Activated B cell treated with CpG ODN at 0.5 μM for 24 hours (primary cell): ENCODE results near the gene PACRG. TPM values are rescaled to one million over a fixed set of nuclear protein-coding genes. Genes with fewer than 3 reads are reported as not detected.

Experiments used
- ATAC-seq: fragments of 200-7000 bp; cut with Tn5 transposase; one replicate; pipeline ENCODE4 v1.10.0; 2021; ENCODE audit warnings: low read depth, mild to moderate bottlenecking, moderate library complexity
- CTCF ChIA-PET: fragments of 350-600 bp; sonication (Branson Sonifier 250); formaldehyde crosslinking; loops from one replicate; lab custom pipeline; 2021; ENCODE audit warnings: antibody characterized with exemption; lab: Charles Lee
- POLR2A ChIA-PET: fragments of 350-600 bp; sonication (Branson Sonifier 250); formaldehyde crosslinking; loops from one replicate; lab custom pipeline; 2021; ENCODE audit warnings: antibody characterized with exemption; lab: Charles Lee
- DNase-seq: peaks from one replicate; pipeline ENCODE4 v3.0.0; 2022
- H3K27ac Mint-ChIP-seq: one replicate; pipeline ENCODE4 v1.8.0; 2020; ENCODE audit warnings: mixed read lengths
- H3K27me3 Mint-ChIP-seq: one replicate; pipeline ENCODE4 v1.8.0; 2021; ENCODE audit warnings: mixed read lengths
- H3K36me3 Mint-ChIP-seq: one replicate; pipeline ENCODE4 v1.8.0; 2021; ENCODE audit warnings: low read depth, mixed read lengths
- H3K4me1 Mint-ChIP-seq: one replicate; pipeline ENCODE4 v1.8.0; 2021; ENCODE audit warnings: mixed read lengths
- H3K4me3 Mint-ChIP-seq: one replicate; pipeline ENCODE4 v1.8.0; 2020; ENCODE audit warnings: mild to moderate bottlenecking, mixed read lengths
- H3K9me3 Mint-ChIP-seq: one replicate; pipeline ENCODE4 v1.8.0; 2020; ENCODE audit warnings: mixed read lengths
- CTCF ChIP-seq: fragments of 200-600 bp; IDR thresholded peaks from one replicate; pipeline ENCODE4 v1.8.0; 2022; ENCODE audit warnings: antibody characterized with exemption, mild to moderate bottlenecking
- intact Hi-C: fragments of 100-400 bp; cut with micrococcal nuclease; formaldehyde crosslinking; loops from one replicate; pipeline ENCODE4 v1.15.1; 2024
- total RNA-seq: library from RNA; stranded (reverse); gene quantifications from 2 replicates; pipeline ENCODE4 v1.2.3, GENCODE V29; 2022

PACRG gene
- total RNA-seq, 1 donor from 2014 or later: not detected

- H3K4me1 Mint-ChIP-seq: no peaks in the 10 kb centered on the region
These were observed 394.6 kb downstream of the PACRG start for GRCh38 chr6:163122365-163122764.

GRCh38 chr6:163123098-163123497 lies 395.3 kb downstream of the PACRG start:
- Mint-ChIP-seq H3K4me1 (no peaks in the 10 kb centered on the region), H3K36me3 (no peaks in the 10 kb centered on the region), H3K4me3 (no peak overlapping the region), H3K9me3 (no peaks in the 10 kb centered on the region), H3K27me3 (no peaks in the 10 kb centered on the region), H3K27ac (no peak overlapping the region)
- DNase-seq: no peak
- ChIA-PET CTCF (no interaction called here), POLR2A (no interaction called here)
- no peak for TF ChIP-seq CTCF
- intact Hi-C loops: no loop called here
- ATAC-seq: no peak

More at GRCh38 chr6:163122365-163122764, 394.6 kb downstream of the PACRG start:
- Mint-ChIP-seq H3K27ac (no peak overlapping the region), H3K36me3 (no peaks in the 10 kb centered on the region), H3K27me3 (no peaks in the 10 kb centered on the region), H3K9me3 (no peaks in the 10 kb centered on the region), H3K4me3 (no peak overlapping the region)
- POLR2A ChIA-PET: no interaction called here
- ATAC-seq: no peak
- intact Hi-C loops: no loop called here
- TF ChIP-seq CTCF: no peak
- CTCF ChIA-PET: no interaction called here
- DNase-seq: no peak

GRCh38 chr6:163126741-163127140 lies 399.0 kb downstream of the PACRG start:
- intact Hi-C loops: no loop called here
- Mint-ChIP-seq H3K9me3 (no peaks in the 10 kb centered on the region), H3K36me3 (no peaks in the 10 kb centered on the region), H3K4me1 (no peaks in the 10 kb centered on the region), H3K27me3 (no peaks in the 10 kb centered on the region), H3K27ac (no peak overlapping the region), H3K4me3 (no peak overlapping the region)
- CTCF ChIA-PET: no interaction called here
- ATAC-seq: no peak
- no peak for DNase-seq
- POLR2A ChIA-PET: no interaction called here
- no peak for TF ChIP-seq CTCF

GRCh38 chr6:163127587-163127986 lies 399.8 kb downstream of the PACRG start:
- intact Hi-C loops: no loop called here
- DNase-seq (no peak), ATAC-seq (no peak)
- no peaks in the 10 kb centered on the region for H3K36me3 Mint-ChIP-seq
- no peaks in the 10 kb centered on the region for H3K27me3 Mint-ChIP-seq
- CTCF ChIA-PET: no interaction called here
- H3K27ac Mint-ChIP-seq: no peak overlapping the region
- H3K4me3 Mint-ChIP-seq: no peak overlapping the region
- H3K4me1 Mint-ChIP-seq: no peaks in the 10 kb centered on the region
- TF ChIP-seq CTCF: no peak
- POLR2A ChIA-PET: no interaction called here
- H3K9me3 Mint-ChIP-seq: no peaks in the 10 kb centered on the region

GRCh38 chr6:163128324-163128723 lies 400.6 kb downstream of the PACRG start:
- DNase-seq: no peak
- ATAC-seq: no peak
- Mint-ChIP-seq H3K4me3 (no peak overlapping the region), H3K27ac (no peak overlapping the region), H3K36me3 (no peaks in the 10 kb centered on the region), H3K4me1 (no peaks in the 10 kb centered on the region), H3K9me3 (peaks cover 2% of the 10 kb centered on the region), H3K27me3 (no peaks in the 10 kb centered on the region)
- no peak for TF ChIP-seq CTCF
- ChIA-PET POLR2A (no interaction called here), CTCF (no interaction called here)
- intact Hi-C loops: no loop called here
